ENCODE data around the gene CARD9.
"Not testable (repeated sequence)": the region's sequence is repeated elsewhere in the genome, so short reads cannot be mapped to it uniquely, and the experiment has no call there.

CARD9 gene

GRCh38 chr9:136354592-136355085 lies 18.8 kb downstream of the CARD9 start:
- no peaks in the 10 kb centered on the region for H3K9me3 ChIP-seq
- TF ChIP-seq CTCF (IDR thresholded peaks at IDR 0.05) = no peak
- H3K4me3 ChIP-seq (ENCODE audit: low read depth in 1 of 2, low read length in 1 of 2) = no peak overlapping the region
- H3K4me1 ChIP-seq (ENCODE audit: control insufficient read depth in 1 of 2, insufficient read depth in 1 of 2, low read depth in 1 of 2, low read length in 1 of 2) = no peaks in the 10 kb centered on the region
- no peaks in the 10 kb centered on the region for H3K36me3 ChIP-seq
- H3K27me3 ChIP-seq = no peaks in the 10 kb centered on the region
- H3K27ac ChIP-seq = no peak overlapping the region

- no peaks in the 10 kb centered on the region for H3K36me3 ChIP-seq
- no peaks in the 10 kb centered on the region for H3K9me3 ChIP-seq
- no peaks in the 10 kb centered on the region for H3K27me3 ChIP-seq
- no peak overlapping the region for H3K27ac ChIP-seq
- no peaks in the 10 kb centered on the region for H3K4me1 ChIP-seq (ENCODE audit: control insufficient read depth in 1 of 2, insufficient read depth in 1 of 2, low read depth in 1 of 2, low read length in 1 of 2)
- no peak for TF ChIP-seq CTCF (IDR thresholded peaks at IDR 0.05)
- H3K4me3 ChIP-seq (ENCODE audit: low read depth in 1 of 2, low read length in 1 of 2) = no peak overlapping the region
Observed at GRCh38 chr9:136353757-136354488, 19.5 kb downstream of the CARD9 start.

- no peak overlapping the region for H3K4me3 ChIP-seq (ENCODE audit: low read depth in 1 of 2, low read length in 1 of 2)
- H3K4me1 ChIP-seq (ENCODE audit: control insufficient read depth in 1 of 2, insufficient read depth in 1 of 2, low read depth in 1 of 2, low read length in 1 of 2) = no peaks in the 10 kb centered on the region
- H3K36me3 ChIP-seq = no peaks in the 10 kb centered on the region
- H3K27ac ChIP-seq = no peak overlapping the region
- no peaks in the 10 kb centered on the region for H3K27me3 ChIP-seq
- TF ChIP-seq CTCF (IDR thresholded peaks at IDR 0.05) = no peak
- H3K9me3 ChIP-seq = no peaks in the 10 kb centered on the region
Observed at GRCh38 chr9:136353088-136353487, 20.4 kb downstream of the CARD9 start.

- TF ChIP-seq CTCF (IDR thresholded peaks at IDR 0.05) = no peak
- Histone ChIP-seq H3K27me3 (no peaks in the 10 kb centered on the region), H3K27ac (no peak overlapping the region), H3K9me3 (no peaks in the 10 kb centered on the region), H3K4me3 (ENCODE audit: low read depth in 1 of 2, low read length in 1 of 2) (no peak overlapping the region), H3K36me3 (no peaks in the 10 kb centered on the region), H3K4me1 (ENCODE audit: control insufficient read depth in 1 of 2, insufficient read depth in 1 of 2, low read depth in 1 of 2, low read length in 1 of 2) (no peaks in the 10 kb centered on the region)
Observed at GRCh38 chr9:136352682-136353081, 20.8 kb downstream of the CARD9 start.

- not testable (repeated sequence) for H3K4me1 ChIP-seq (ENCODE audit: control insufficient read depth in 1 of 2, insufficient read depth in 1 of 2, low read depth in 1 of 2, low read length in 1 of 2); H3K4me3 ChIP-seq (ENCODE audit: low read depth in 1 of 2, low read length in 1 of 2); H3K36me3 ChIP-seq; H3K27ac ChIP-seq; H3K9me3 ChIP-seq; H3K27me3 ChIP-seq
Observed at GRCh38 chr9:136351868-136352267, 21.6 kb downstream of the CARD9 start.

- TF ChIP-seq CTCF (IDR thresholded peaks at IDR 0.05) = no peak
- no peak overlapping the region for H3K27ac ChIP-seq
- H3K36me3 ChIP-seq = no peaks in the 10 kb centered on the region
- no peak overlapping the region for H3K4me3 ChIP-seq (ENCODE audit: low read depth in 1 of 2, low read length in 1 of 2)
- no peaks in the 10 kb centered on the region for H3K9me3 ChIP-seq
- no peaks in the 10 kb centered on the region for H3K27me3 ChIP-seq
- no peaks in the 10 kb centered on the region for H3K4me1 ChIP-seq (ENCODE audit: control insufficient read depth in 1 of 2, insufficient read depth in 1 of 2, low read depth in 1 of 2, low read length in 1 of 2)
Observed at GRCh38 chr9:136351252-136351800, 22.1 kb downstream of the CARD9 start.
